ENCODE measurements around the gene TRAPPC2. TPM values are rescaled to one million over a fixed set of nuclear protein-coding genes. Genes with fewer than 3 reads are reported as not detected.

The TRAPPC2 gene
- total and polyA plus RNA-seq, 7 experiments from 2014 or later = 17.8 to 33.5 (median 23.5) TPM

DNA sequence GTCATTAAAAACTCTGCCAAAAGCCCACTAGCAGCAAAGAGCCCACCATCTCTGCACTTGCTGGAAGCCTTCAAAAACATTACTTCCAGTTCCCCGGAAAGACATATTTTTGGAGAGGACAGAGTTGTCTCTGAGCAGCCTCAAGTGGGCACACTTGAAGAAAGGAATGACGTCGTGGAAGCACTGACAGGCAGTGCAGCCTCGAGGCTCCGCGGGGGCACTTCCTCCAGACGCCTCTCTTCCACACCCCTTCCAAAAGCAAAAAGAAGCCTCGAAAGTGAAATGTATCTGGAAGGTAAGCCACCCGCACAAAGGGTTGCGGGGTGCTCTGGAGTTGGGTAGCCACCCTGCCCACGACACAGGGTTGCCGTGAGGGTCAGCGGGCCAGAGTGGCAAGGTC lies 26.0 kb upstream of the TRAPPC2 start:
- no peaks in the 10 kb centered on the region for H3K27me3 Mint-ChIP-seq
- peak overlapping the region in 1 of 9 donors; percentile 41 for H3K27ac Mint-ChIP-seq
- H3K27me3 ChIP-seq (ENCODE audit: control insufficient read depth in 2 of 2, insufficient read depth in 2 of 2, low read length in 2 of 2) = no peaks in the 10 kb centered on the region
- H3K4me1 ChIP-seq (ENCODE audit: control insufficient read depth in 2 of 2, insufficient read depth in 2 of 2, low read length in 2 of 2) = no peaks in the 10 kb centered on the region
- no peak overlapping the region for H3K4me3 Mint-ChIP-seq
- POLR2A ChIA-PET = interaction anchor here (0.5 kb wide), 1 partner anchor 24 kb away, joined by 4 read pairs; no protein-coding TSS in a partner anchor
- H3K27ac ChIP-seq (ENCODE audit: low read depth, low read length) = no peak overlapping the region
- peaks cover 4 to 23% (median 12%) of the 10 kb centered on the region in 5 donors for H3K36me3 Mint-ChIP-seq
- no peak overlapping the region for H3K4me3 ChIP-seq (ENCODE audit: low read length)
- H3K9me3 ChIP-seq (ENCODE audit: control insufficient read depth in 2 of 3, low read length in 3 of 3) = no peaks in the 10 kb centered on the region
- H3K9me3 Mint-ChIP-seq = no peaks in the 10 kb centered on the region
- H3K36me3 ChIP-seq (ENCODE audit: control insufficient read depth in 2 of 3, insufficient read depth in 3 of 3, low read length in 3 of 3) = peaks cover 9 to 71% (median 21%) of the 10 kb centered on the region in 3 experiments
- peaks cover 0 to 6% (median 2%) of the 10 kb centered on the region in 7 donors for H3K4me1 Mint-ChIP-seq
- CTCF ChIA-PET = no interaction called here
- intact Hi-C loops (cut with micrococcal nuclease) = no loop called here
- DNase-seq (no peak), ATAC-seq (no peak)

DNA sequence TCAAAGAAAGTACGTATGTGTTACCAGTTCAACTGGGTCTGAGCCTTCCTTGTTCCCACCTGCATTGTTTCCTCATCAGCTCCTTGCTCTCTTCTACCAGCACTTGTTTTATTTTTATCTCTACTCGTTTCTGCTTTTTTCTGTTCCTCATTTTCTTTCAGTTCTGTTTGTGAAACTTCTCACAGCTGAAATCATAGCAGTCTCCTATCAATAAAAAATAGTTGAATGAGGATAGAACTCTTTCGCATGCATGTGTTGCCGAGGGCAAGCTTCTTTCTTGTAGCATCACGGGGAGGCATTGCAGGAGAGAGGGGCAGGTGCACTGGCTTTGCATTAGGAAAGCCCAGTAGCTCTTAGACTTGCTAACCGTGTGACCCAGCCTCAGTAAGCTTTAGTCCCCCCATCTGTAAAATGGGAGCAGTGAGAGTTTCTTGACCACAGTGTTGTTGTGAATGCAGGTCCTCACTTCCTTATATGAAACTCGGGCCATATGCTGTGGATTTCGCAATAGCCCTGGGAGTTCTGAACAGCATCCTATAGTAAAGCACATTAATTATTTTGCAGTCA lies 24.8 kb upstream of the TRAPPC2 start:
- Histone ChIP-seq H3K4me1 (ENCODE audit: control insufficient read depth in 2 of 2, insufficient read depth in 2 of 2, low read length in 2 of 2) (peaks cover 4 to 5% of the 10 kb centered on the region in 2 donors), H3K27me3 (ENCODE audit: control insufficient read depth in 2 of 2, insufficient read depth in 2 of 2, low read length in 2 of 2) (no peaks in the 10 kb centered on the region), H3K36me3 (ENCODE audit: control insufficient read depth in 2 of 3, insufficient read depth in 3 of 3, low read length in 3 of 3) (peaks cover 9 to 60% (median 21%) of the 10 kb centered on the region in 3 experiments), H3K4me3 (ENCODE audit: low read length) (no peak overlapping the region), H3K27ac (ENCODE audit: low read depth, low read length) (no peak overlapping the region), H3K9me3 (ENCODE audit: control insufficient read depth in 2 of 3, low read length in 3 of 3) (no peaks in the 10 kb centered on the region)
- peaks cover 4 to 22% (median 12%) of the 10 kb centered on the region in 5 donors for H3K36me3 Mint-ChIP-seq
- CTCF ChIA-PET = interaction anchor here (0.5 kb wide), 1 partner anchor 971 kb away, joined by 3 read pairs; no protein-coding TSS in a partner anchor
- no peaks in the 10 kb centered on the region for H3K27me3 Mint-ChIP-seq
- ATAC-seq (peak; percentile 34), DNase-seq (no peak)
- no peaks in the 10 kb centered on the region for H3K9me3 Mint-ChIP-seq
- H3K27ac Mint-ChIP-seq = peak overlapping the region in 3 of 9 donors; percentile 22 to 40 (median 32)
- intact Hi-C loops (cut with micrococcal nuclease) = no loop called here
- POLR2A ChIA-PET = no interaction called here
- H3K4me1 Mint-ChIP-seq = peaks cover 0 to 14% (median 10%) of the 10 kb centered on the region in 7 donors
- no peak overlapping the region for H3K4me3 Mint-ChIP-seq

DNA sequence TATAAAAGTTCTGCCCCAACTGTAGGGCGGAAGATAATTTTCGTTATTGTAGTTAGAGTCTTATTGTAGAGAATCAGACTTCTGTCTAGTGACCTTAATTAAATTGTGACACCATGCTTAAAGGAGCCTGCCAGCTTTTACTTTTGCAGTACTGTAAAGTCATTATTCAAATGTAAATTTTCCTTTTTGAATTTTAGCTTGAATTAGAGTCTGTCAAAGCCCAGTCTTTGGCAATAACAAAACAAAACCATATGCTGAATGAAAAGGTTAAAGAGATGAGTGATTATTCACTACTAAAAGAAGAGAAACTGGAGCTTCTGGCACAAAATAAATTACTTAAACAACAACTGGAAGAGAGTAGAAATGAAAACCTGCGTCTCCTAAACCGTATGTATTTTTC lies 22.0 kb upstream of the TRAPPC2 start:
- intact Hi-C loops (cut with micrococcal nuclease) = no loop called here
- DNase-seq = no peak
- Mint-ChIP-seq H3K27ac (no peak overlapping the region), H3K4me3 (no peak overlapping the region), H3K36me3 (peaks cover 4 to 29% (median 15%) of the 10 kb centered on the region in 5 donors), H3K27me3 (no peaks in the 10 kb centered on the region), H3K4me1 (peaks cover 6 to 21% (median 13%) of the 10 kb centered on the region in 7 donors), H3K9me3 (no peaks in the 10 kb centered on the region)
- H3K9me3 ChIP-seq (ENCODE audit: control insufficient read depth in 2 of 3, low read length in 3 of 3) = no peaks in the 10 kb centered on the region
- ATAC-seq = no peak
- H3K27me3 ChIP-seq (ENCODE audit: control insufficient read depth in 2 of 2, insufficient read depth in 2 of 2, low read length in 2 of 2) = no peaks in the 10 kb centered on the region
- H3K4me1 ChIP-seq (ENCODE audit: control insufficient read depth in 2 of 2, insufficient read depth in 2 of 2, low read length in 2 of 2) = peaks cover 4 to 5% of the 10 kb centered on the region in 2 donors
- no peak overlapping the region for H3K27ac ChIP-seq (ENCODE audit: low read depth, low read length)
- ChIA-PET CTCF (interaction anchor here (0.8 kb wide), 1 partner anchor 24 kb away, joined by 3 read pairs; no protein-coding TSS in a partner anchor), POLR2A (no interaction called here)
- H3K36me3 ChIP-seq (ENCODE audit: control insufficient read depth in 2 of 3, insufficient read depth in 3 of 3, low read length in 3 of 3) = peaks cover 14 to 44% (median 21%) of the 10 kb centered on the region in 3 experiments
- no peak overlapping the region for H3K4me3 ChIP-seq (ENCODE audit: low read length)

DNA sequence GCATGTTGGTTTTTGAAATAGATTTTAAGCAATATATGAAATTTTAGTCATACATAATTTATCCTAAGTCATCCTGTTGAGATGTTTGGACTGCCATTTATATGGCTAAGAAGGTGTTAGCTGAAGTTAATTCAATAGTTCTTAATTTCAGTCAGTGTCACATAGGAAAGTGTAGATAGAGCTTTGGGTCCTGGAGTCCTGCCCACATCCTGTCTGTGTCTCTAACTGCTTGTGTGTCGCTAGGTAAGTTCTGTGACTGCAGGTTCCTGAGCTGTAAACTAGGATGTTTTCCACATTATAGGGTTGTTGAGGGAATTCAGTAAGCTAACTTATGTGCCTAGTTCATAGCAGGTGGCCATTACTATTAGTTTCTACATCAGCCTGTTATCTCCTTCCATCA lies 20.8 kb upstream of the TRAPPC2 start:
- peaks cover 4 to 23% (median 10%) of the 10 kb centered on the region in 5 donors for H3K36me3 Mint-ChIP-seq
- intact Hi-C loops (cut with micrococcal nuclease) = no loop called here
- H3K27me3 ChIP-seq (ENCODE audit: control insufficient read depth in 2 of 2, insufficient read depth in 2 of 2, low read length in 2 of 2) = no peaks in the 10 kb centered on the region
- no peaks in the 10 kb centered on the region for H3K9me3 Mint-ChIP-seq
- peaks cover 4 to 8% of the 10 kb centered on the region in 2 donors for H3K4me1 ChIP-seq (ENCODE audit: control insufficient read depth in 2 of 2, insufficient read depth in 2 of 2, low read length in 2 of 2)
- CTCF ChIA-PET = interaction anchor here (0.6 to 0.7 kb wide), 2 partner anchors 65 to 475 kb away, joined by 3 to 4 read pairs; no protein-coding TSS in a partner anchor
- H3K4me3 ChIP-seq (ENCODE audit: low read length) = no peak overlapping the region
- no peak overlapping the region for H3K4me3 Mint-ChIP-seq
- ATAC-seq = peak; percentile 62
- H3K9me3 ChIP-seq (ENCODE audit: control insufficient read depth in 2 of 3, low read length in 3 of 3) = no peaks in the 10 kb centered on the region
- POLR2A ChIA-PET = interaction anchor here (0.7 to 1.4 kb wide), 2 partner anchors 20 to 68 kb away, joined by 3 to 6 read pairs; partner anchors contain the start of genes OFD1 and TRAPPC2
- H3K27me3 Mint-ChIP-seq = no peaks in the 10 kb centered on the region
- H3K36me3 ChIP-seq (ENCODE audit: control insufficient read depth in 2 of 3, insufficient read depth in 3 of 3, low read length in 3 of 3) = peaks cover 10 to 36% (median 21%) of the 10 kb centered on the region in 3 experiments
- DNase-seq = peak in 4 of 9 donors; percentile 13 to 19 (median 16)
- no peak overlapping the region for H3K27ac ChIP-seq (ENCODE audit: low read depth, low read length)
- peaks cover 6 to 25% (median 13%) of the 10 kb centered on the region in 7 donors for H3K4me1 Mint-ChIP-seq
- H3K27ac Mint-ChIP-seq = peak overlapping the region in 2 of 9 donors; percentile 69 to 74

DNA sequence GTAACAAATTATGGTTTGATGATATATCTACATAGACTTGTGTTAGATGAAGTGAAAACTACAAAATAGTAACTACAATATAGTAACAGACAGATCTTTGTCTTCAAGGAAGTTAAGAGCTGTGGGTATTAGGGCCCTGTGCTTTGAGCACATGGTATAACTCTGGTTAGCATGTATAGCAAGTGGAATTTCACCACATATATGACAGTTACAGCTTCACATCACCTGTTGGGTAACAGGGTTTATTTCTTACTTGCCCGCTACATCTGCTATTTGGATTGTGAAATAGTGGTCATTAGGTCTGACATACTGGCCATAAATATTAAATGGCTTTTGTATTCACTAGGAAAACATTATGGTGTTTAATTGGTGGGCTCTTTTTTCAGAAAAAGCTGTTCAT lies 20.3 kb upstream of the TRAPPC2 start:
- H3K4me3 ChIP-seq (ENCODE audit: low read length) = no peak overlapping the region
- Mint-ChIP-seq H3K27me3 (no peaks in the 10 kb centered on the region), H3K27ac (no peak overlapping the region), H3K4me1 (peaks cover 6 to 28% (median 15%) of the 10 kb centered on the region in 7 donors), H3K36me3 (peaks cover under 1 to 19% (median 10%) of the 10 kb centered on the region in 5 donors), H3K9me3 (no peaks in the 10 kb centered on the region), H3K4me3 (no peak overlapping the region)
- ChIA-PET POLR2A (interaction anchor here (0.6 to 1.4 kb wide), 2 partner anchors 20 to 95 kb away, joined by 3 to 6 read pairs; partner anchors contain the start of genes OFD1 and TRAPPC2), CTCF (interaction anchor here (0.6 to 0.7 kb wide), 2 partner anchors 65 to 281 kb away, joined by 4 read pairs; no protein-coding TSS in a partner anchor)
- no peak for DNase-seq
- H3K36me3 ChIP-seq (ENCODE audit: control insufficient read depth in 2 of 3, insufficient read depth in 3 of 3, low read length in 3 of 3) = peaks cover 13 to 31% (median 17%) of the 10 kb centered on the region in 3 experiments
- H3K27ac ChIP-seq (ENCODE audit: low read depth, low read length) = no peak overlapping the region
- peaks cover 4 to 8% of the 10 kb centered on the region in 2 donors for H3K4me1 ChIP-seq (ENCODE audit: control insufficient read depth in 2 of 2, insufficient read depth in 2 of 2, low read length in 2 of 2)
- intact Hi-C loops (cut with micrococcal nuclease) = no loop called here
- ATAC-seq = no peak
- H3K9me3 ChIP-seq (ENCODE audit: control insufficient read depth in 2 of 3, low read length in 3 of 3) = no peaks in the 10 kb centered on the region
- no peaks in the 10 kb centered on the region for H3K27me3 ChIP-seq (ENCODE audit: control insufficient read depth in 2 of 2, insufficient read depth in 2 of 2, low read length in 2 of 2)

DNA sequence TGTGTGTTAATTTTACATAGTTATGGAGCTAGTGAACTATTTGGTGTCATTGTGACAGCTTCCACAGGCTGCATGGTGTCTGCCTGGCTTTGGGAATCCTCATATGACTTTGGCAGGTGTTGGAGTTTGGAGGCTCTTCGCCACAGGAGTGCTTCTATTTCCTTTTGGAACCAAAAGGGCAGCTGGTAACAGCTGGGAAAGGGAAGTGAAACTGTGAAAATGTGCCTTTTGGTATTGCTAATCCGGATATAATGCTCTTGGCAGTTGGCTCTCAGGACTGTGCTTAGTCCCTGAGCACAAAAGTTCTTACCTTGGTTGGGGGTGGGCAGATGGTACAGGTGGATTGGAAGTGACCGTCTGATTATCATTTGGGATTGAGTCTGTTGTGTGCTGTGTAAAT lies 18.2 kb upstream of the TRAPPC2 start:
- CTCF ChIA-PET = interaction anchor here (1.0 kb wide), 1 partner anchor 279 kb away, joined by 3 read pairs; no protein-coding TSS in a partner anchor
- no peaks in the 10 kb centered on the region for H3K9me3 ChIP-seq (ENCODE audit: control insufficient read depth in 2 of 3, low read length in 3 of 3)
- Mint-ChIP-seq H3K27ac (peak overlapping the region in 5 of 9 donors; percentile 1 to 80 (median 53)), H3K9me3 (no peaks in the 10 kb centered on the region), H3K27me3 (no peaks in the 10 kb centered on the region), H3K4me3 (peak overlapping the region in 1 of 10 donors; percentile 38), H3K4me1 (peaks cover 6 to 28% (median 15%) of the 10 kb centered on the region in 7 donors), H3K36me3 (peaks cover 0 to 9% (median 6%) of the 10 kb centered on the region in 5 donors)
- no peaks in the 10 kb centered on the region for H3K27me3 ChIP-seq (ENCODE audit: control insufficient read depth in 2 of 2, insufficient read depth in 2 of 2, low read length in 2 of 2)
- H3K27ac ChIP-seq (ENCODE audit: low read depth, low read length) = no peak overlapping the region
- peaks cover 4 to 8% of the 10 kb centered on the region in 2 donors for H3K4me1 ChIP-seq (ENCODE audit: control insufficient read depth in 2 of 2, insufficient read depth in 2 of 2, low read length in 2 of 2)
- intact Hi-C loops (cut with micrococcal nuclease) = no loop called here
- DNase-seq = no peak
- no peak overlapping the region for H3K4me3 ChIP-seq (ENCODE audit: low read length)
- ATAC-seq = no peak
- POLR2A ChIA-PET = interaction anchor here (0.7 kb wide), 1 partner anchor 279 kb away, joined by 3 read pairs; no protein-coding TSS in a partner anchor
- peaks cover 10 to 34% (median 12%) of the 10 kb centered on the region in 3 experiments for H3K36me3 ChIP-seq (ENCODE audit: control insufficient read depth in 2 of 3, insufficient read depth in 3 of 3, low read length in 3 of 3)
